ENCODE measurements around the gene CNTFR. TPM values are rescaled to one million over a fixed set of nuclear protein-coding genes. Genes with fewer than 3 reads are reported as not detected.
A peak's percentile ranks its signal among the peaks of the same experiment; 100 is the strongest.

The CNTFR gene
- total RNA-seq, 3 donors from 2014 or later, result 1.5 to 14.5 (median 7.7) TPM

DNA sequence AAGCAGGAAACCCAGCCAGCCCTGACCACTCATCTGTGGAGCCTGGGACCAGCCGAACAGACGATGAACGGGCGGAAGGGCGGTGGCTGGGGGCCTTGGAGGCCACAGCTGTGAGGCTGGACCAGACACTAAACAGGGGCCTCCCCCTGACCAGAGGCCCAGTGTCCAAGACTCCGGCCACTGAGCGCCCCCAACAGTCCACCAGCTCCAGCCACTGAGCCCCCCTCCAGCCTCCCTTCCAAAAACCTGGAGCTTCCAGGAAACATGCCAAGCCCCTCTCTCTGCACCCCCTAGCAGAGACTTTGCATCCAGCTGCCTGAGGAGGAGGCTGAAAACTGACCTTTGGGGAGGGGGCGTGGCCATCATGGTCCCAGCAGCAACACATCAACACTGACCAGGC is 23.2 kb downstream of the CNTFR start:
- Histone ChIP-seq H3K9me3 (no peaks in the 10 kb centered on the region), H3K4me1 (ENCODE audit: low read depth) (peaks cover 5% of the 10 kb centered on the region), H3K4me3 (no peak overlapping the region), H3K36me3 (ENCODE audit: low read depth) (no peaks in the 10 kb centered on the region)
- ATAC-seq (no peak), DNase-seq (peak in 1 of 3 donors; percentile 27)
- TF ChIP-seq, protein P1, sequence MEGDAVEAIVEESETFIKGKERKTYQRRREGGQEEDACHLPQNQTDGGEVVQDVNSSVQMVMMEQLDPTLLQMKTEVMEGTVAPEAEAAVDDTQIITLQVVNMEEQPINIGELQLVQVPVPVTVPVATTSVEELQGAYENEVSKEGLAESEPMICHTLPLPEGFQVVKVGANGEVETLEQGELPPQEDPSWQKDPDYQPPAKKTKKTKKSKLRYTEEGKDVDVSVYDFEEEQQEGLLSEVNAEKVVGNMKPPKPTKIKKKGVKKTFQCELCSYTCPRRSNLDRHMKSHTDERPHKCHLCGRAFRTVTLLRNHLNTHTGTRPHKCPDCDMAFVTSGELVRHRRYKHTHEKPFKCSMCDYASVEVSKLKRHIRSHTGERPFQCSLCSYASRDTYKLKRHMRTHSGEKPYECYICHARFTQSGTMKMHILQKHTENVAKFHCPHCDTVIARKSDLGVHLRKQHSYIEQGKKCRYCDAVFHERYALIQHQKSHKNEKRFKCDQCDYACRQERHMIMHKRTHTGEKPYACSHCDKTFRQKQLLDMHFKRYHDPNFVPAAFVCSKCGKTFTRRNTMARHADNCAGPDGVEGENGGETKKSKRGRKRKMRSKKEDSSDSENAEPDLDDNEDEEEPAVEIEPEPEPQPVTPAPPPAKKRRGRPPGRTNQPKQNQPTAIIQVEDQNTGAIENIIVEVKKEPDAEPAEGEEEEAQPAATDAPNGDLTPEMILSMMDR (IDR thresholded peaks at IDR 0.05), result no peak
- intact Hi-C loops (cut with DNase I, micrococcal nuclease), result no loop called here

DNA sequence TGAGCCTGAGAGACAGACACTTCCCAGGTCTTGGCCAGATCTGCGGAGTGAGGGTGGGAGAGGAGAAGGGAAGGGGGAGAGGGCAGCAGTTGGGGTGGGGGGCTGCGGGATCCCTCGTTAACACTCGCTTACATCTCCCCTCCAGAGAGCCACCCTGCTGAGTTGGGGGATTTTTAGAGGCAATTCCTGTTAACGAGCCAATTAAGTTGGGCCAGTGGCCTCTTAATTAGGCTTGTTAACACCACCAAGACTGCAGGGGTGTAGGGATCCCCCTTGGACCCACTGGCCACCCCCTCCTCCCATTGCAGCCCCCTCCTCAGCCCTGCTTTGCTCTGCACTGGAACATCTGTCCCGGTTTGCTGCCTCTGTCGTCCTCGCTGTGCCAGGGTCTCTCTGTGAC is 23.7 kb downstream of the CNTFR start:
- Histone ChIP-seq H3K4me1 (ENCODE audit: low read depth) (peaks cover 3% of the 10 kb centered on the region), H3K9me3 (no peaks in the 10 kb centered on the region), H3K36me3 (ENCODE audit: low read depth) (no peaks in the 10 kb centered on the region), H3K4me3 (no peak overlapping the region)
- intact Hi-C loops (cut with DNase I, micrococcal nuclease), result no loop called here
- DNase-seq (no peak), ATAC-seq (no peak)
- TF ChIP-seq, protein P1 (IDR thresholded peaks at IDR 0.05), result no peak

DNA sequence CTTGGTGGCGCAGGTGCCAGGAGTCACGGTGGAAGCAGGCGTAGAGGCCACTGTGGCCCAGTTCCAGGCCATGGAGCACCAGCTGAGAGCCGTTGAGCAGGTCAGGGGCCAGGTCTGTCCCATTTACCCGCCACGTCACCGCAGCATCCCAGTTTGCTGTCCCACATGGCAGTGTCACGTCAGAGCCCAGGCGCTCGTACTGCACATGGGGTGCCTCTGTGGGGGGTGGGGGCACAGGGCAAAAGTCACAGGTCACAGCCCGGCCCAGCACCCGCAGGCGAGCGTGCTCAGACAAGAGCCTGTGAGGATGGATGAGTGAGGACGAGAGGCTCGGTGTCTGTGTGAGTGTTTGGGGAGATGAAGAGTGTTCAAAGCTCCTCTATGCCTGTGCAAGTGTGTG is 24.9 kb downstream of the CNTFR start:
- DNase-seq (peak in 2 of 3 donors; percentile 16 to 34), ATAC-seq (no peak)
- intact Hi-C loops (cut with DNase I, micrococcal nuclease), result no loop called here
- Histone ChIP-seq H3K4me3 (no peak overlapping the region), H3K9me3 (no peaks in the 10 kb centered on the region), H3K36me3 (ENCODE audit: low read depth) (no peaks in the 10 kb centered on the region), H3K4me1 (ENCODE audit: low read depth) (peaks cover 10% of the 10 kb centered on the region)
- TF ChIP-seq, protein P1 (IDR thresholded peaks at IDR 0.05), result no peak

DNA sequence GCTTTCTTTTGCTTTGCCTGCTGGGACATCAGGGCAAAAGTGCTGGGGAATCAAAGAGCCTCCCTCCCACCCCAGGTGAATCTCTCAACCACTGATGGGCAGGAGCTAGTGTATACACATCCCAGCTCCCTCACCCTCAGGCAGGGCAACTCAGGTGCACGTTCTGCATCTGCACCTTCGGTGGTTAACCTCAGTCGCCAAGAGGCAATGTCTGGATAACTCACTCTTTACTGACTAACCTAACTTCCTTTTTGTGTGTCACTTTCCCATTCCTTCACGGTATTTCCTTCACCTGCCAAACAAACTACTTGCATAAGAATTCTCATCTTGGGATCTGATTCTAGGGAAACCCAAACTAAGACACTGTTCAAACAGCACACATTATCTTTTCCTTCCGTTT is 26.3 kb downstream of the CNTFR start:
- no peak for ATAC-seq
- Histone ChIP-seq H3K4me1 (ENCODE audit: low read depth) (peaks cover 14% of the 10 kb centered on the region), H3K9me3 (no peaks in the 10 kb centered on the region), H3K36me3 (ENCODE audit: low read depth) (no peaks in the 10 kb centered on the region), H3K4me3 (no peak overlapping the region)
- TF ChIP-seq, protein P1 (IDR thresholded peaks at IDR 0.05), result no peak
- DNase-seq, result peak in 1 of 3 donors; percentile 17
- intact Hi-C loops (cut with DNase I, micrococcal nuclease), result no loop called here

DNA sequence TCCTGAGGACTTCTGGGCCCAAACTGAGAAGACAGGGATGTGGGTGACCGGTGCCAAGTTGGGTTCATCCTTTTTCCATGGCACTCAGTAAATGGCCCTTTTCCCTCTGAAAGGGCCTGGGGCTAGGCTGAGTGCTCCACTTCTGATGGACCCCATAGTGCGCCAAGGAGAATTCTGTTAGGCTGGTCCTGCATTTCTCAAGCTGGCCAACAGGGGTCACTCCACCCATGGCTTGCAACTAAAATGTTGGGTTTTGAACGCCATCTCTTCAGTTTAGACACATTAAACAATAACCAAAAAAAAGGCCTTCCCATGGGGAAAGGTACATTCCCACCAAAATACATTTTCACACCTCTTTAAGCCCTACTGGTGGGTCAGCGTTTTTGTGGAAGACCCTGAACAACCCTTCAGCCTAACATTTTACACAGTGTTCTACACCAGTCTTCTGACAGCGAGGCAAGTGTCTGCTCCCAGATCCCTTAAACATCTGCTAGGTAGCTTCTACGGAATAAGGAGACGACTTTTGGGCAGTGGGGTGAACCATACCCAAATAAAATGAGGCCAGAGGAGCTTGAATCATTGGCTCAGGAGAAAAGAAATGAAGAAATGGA is 27.3 kb downstream of the CNTFR start:
- H3K9me3 ChIP-seq, result no peaks in the 10 kb centered on the region
- intact Hi-C loops (cut with DNase I, micrococcal nuclease), result no loop called here
- peak in 2 of 3 donors; percentile 53 to 61 for DNase-seq

More for the DNA sequence above, 27.3 kb downstream of the CNTFR start:
- ATAC-seq, result no peak
- TF ChIP-seq, protein P1 (IDR thresholded peaks at IDR 0.05), result peak; percentile 44
- no peak overlapping the region for H3K4me3 ChIP-seq
- H3K4me1 ChIP-seq (ENCODE audit: low read depth), result peaks cover 14% of the 10 kb centered on the region
- no peaks in the 10 kb centered on the region for H3K36me3 ChIP-seq (ENCODE audit: low read depth)
